Measurements from ENCODE around the gene EEFSEC.

The EEFSEC gene

GRCh38 chr3:128402319-128402718, 249.0 kb downstream of the EEFSEC start:
- TF ChIP-seq CTCF (IDR thresholded peaks at IDR 0.05; ENCODE audit: borderline replicate concordance, insufficient read depth, low read depth, low read length) = no peak
- no peak overlapping the region for H3K4me3 ChIP-seq (ENCODE audit: low read depth, low read length)

- TF ChIP-seq CTCF (IDR thresholded peaks at IDR 0.05; ENCODE audit: borderline replicate concordance, insufficient read depth, low read depth, low read length) = no peak
- no peak overlapping the region for H3K4me3 ChIP-seq (ENCODE audit: low read depth, low read length)
Measured at GRCh38 chr3:128402998-128403397, 249.7 kb downstream of the EEFSEC start.

GRCh38 chr3:128404276-128405068, 251.2 kb downstream of the EEFSEC start:
- no peak for TF ChIP-seq CTCF (IDR thresholded peaks at IDR 0.05; ENCODE audit: borderline replicate concordance, insufficient read depth, low read depth, low read length)
- H3K4me3 ChIP-seq (ENCODE audit: low read depth, low read length) = no peak overlapping the region

- TF ChIP-seq CTCF (IDR thresholded peaks at IDR 0.05; ENCODE audit: borderline replicate concordance, insufficient read depth, low read depth, low read length) = no peak
- H3K4me3 ChIP-seq (ENCODE audit: low read depth, low read length) = no peak overlapping the region
Measured at GRCh38 chr3:128405554-128406277, 252.4 kb downstream of the EEFSEC start.

- TF ChIP-seq CTCF (IDR thresholded peaks at IDR 0.05; ENCODE audit: borderline replicate concordance, insufficient read depth, low read depth, low read length) = no peak
- no peak overlapping the region for H3K4me3 ChIP-seq (ENCODE audit: low read depth, low read length)
Measured at GRCh38 chr3:128407247-128407646, 254.0 kb downstream of the EEFSEC start.

GRCh38 chr3:128408012-128408692, 254.9 kb downstream of the EEFSEC start:
- no peak for TF ChIP-seq CTCF (IDR thresholded peaks at IDR 0.05; ENCODE audit: borderline replicate concordance, insufficient read depth, low read depth, low read length)
- no peak overlapping the region for H3K4me3 ChIP-seq (ENCODE audit: low read depth, low read length)
